Fibroblast of skin of abdomen (primary cell): ENCODE data around the gene BTBD16.

Experiments
- DNase-seq: peaks from one replicate; pipeline ENCODE4 v3.0.0-alpha.2; 2013

BTBD16 gene

DNA sequence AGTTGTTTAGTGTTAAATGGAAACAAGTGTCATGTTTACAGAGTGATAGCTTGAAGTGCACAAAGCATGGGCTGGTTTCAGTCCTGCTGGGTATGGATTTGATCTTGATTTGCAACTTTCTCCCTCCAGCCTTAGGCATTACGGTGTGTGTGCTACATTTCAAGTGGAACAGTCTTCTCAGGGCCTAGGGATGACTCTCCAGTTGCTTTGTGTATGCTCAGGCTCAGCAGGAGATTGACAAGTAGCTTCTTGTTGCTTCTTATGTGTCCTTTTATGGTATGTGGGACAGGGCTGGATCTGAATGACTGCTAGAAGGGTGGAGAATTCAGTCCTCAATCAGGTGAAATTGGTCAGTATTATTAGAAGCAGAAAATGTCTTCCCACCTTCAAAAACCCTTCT, 52.1 kb downstream of the BTBD16 start:
- no peak for DNase-seq

DNA sequence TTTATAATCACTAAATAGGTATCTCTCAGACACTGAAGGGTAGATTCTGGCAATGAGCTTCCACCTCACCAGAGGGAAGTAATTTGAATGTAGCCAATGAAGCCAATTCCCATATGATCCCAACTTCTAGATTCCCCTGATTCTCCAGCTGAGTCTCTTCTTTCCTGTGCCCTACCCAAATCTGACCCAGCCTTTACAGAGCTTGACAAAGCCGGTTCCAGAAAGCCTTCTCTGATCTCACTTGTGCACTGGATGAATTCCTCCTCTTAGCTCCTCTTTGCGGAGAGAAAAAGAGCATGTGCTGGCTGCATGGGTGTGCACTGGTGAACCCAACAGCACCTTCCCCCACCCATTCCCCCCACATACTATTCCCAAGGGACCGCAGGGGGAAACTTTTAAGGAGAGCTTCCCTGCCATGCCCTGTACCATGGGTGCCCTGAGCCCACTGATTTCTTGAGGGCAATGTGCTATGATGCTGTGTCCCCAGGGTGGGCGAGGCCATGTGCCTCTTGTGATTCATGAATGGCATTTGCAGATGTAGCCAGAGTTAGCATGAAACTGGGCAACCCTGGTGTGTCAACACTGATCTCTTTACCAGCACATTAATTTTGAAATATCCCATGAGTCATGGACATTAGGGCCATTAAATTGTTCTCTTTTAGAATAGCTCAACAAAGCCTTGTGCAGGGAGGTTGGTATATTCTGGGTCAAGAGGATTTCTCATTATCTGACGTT, 53.0 kb downstream of the BTBD16 start:
- DNase-seq = no peak

DNA sequence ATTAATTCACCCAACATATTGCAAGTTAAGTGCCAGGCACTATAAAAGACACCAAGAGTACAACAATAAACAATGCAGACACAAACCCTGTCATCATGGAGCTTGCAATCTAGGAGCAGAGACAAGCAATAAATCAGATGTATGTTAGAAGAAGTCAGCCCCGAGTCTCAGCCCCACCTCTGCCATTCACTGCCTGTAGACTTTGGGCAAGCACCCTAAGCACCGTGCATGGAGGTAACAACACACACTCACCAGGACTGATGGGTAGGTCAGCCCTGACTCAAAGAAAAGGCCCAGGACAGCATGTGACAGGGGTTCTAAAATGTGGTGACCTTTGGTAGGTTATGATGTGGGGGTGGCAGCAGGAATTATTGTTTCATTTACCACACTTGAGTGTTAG, 54.1 kb downstream of the BTBD16 start:
- no peak for DNase-seq

DNA sequence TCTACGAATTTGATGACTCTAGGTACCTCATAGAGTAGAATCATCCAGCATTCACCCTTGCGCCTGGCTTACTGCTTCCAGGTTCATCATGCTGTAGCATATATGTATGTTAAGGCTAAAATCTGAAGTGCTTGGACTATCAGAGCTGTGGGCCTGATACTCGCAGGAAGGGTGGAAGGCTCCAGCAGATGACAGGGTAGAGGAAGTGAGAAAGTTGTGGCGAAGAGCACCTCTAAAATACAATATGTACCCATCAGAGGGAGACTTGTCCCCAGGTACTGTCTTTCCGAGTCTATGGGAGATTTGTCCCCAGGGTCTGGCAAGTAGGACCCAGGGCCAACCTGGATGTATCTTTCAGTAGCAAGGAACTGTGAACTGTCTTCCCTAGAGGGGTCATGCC, 55.3 kb downstream of the BTBD16 start:
- no peak for DNase-seq

DNA sequence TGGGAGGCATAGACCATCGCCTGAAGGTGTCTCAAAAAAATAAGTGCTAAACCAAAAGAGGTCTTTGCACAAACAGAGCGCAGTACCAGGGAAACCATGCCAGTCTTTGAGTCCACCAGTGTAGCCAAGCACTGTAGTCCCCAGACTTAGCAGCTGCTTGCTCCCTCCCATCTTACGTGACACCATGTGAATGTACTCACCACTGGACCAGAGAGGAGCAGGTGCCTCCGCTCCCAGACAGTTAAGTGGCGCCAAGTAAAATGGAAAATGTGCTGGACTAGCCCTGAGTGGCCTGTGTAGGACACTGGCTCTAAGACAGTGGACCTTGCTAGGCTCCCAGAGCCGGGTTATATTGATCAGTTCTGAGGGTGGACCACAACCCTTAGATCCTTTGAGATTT, 55.7 kb downstream of the BTBD16 start:
- DNase-seq = no peak

DNA sequence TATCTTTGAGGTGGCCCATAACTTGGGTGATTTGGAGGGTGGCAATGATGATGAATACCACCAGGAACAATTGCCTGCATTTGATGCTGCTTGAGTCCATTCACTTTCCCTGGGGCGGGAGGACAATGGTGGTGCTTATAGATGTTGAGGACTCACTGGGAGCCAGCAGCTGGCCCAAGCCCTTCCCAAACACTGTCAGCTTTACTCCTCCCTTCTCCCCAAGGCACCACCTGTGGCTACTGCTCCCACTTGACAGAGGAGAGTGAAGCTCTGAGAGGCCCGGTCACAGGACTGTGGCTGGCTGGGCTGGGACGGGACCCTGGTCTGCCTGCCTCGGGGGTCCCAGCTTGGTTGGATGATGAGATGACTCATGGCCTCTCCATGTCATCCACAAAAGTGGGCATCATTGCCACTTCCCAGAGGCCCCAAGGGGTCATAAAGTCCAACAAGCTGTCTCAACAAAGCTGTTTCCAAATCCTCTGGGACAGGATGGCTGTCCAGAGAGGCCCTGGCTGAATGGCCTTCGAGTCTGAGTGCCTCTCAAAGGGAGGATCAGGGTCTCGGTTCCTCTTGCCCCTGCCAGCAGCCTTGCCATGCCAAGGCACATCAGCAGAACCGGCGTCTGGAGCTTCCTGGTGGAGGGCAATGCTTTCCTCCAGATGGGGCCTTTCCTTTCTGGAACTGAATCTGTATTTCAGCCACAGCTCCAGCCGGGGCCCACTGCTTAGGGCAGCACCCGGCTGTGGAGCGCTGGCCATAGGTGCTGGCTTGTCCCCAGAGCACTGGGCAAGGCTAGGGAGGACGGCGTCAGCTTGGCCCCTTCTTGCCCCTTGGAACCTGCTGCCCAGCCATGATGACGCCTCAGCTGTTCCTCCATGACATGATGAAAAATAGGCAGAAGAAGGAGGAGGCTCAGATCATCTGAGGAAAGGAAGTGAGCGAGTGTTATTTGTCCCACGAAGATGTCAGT, 56.4 kb downstream of the BTBD16 start:
- no peak for DNase-seq

DNA sequence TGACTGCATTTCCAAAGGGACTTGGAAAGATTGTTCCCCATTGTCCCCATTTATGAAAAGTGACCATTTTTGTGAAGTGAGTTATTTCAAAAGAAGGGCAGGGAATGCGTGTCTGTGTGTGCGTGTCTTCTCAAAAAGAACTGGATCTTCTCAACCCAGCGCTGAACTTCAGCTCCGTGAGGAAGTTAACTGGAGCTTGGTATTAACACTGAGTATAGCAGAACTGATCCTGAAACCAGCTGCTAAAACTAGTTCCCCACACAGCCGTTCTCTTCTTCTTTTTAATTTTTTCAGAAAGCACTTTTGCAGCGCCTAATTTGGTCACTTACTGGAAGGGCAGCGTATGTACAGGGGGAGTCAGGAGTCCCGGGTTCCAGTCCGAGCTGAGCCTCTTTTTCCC, 57.6 kb downstream of the BTBD16 start:
- DNase-seq = no peak

DNA sequence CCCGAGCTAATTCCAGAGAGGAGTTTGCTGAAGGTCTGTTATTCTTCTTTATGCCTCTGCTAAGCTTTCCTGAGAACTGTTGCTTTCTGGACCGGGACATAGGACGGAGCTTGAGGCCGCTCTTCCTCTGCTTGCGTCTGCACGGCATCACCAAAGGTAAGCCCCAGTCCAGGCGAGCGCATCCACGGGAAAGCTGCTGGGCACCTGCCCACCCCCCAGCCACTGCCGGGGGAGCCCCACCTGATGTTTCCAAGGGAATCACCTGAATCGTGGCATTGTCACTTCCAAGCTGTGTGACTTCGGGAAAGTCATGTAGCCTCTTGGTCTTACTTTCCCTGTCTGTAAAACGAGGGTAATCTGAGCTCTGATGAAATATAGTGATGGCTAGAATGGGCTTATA, 58.3 kb downstream of the BTBD16 start:
- DNase-seq = no peak

DNA sequence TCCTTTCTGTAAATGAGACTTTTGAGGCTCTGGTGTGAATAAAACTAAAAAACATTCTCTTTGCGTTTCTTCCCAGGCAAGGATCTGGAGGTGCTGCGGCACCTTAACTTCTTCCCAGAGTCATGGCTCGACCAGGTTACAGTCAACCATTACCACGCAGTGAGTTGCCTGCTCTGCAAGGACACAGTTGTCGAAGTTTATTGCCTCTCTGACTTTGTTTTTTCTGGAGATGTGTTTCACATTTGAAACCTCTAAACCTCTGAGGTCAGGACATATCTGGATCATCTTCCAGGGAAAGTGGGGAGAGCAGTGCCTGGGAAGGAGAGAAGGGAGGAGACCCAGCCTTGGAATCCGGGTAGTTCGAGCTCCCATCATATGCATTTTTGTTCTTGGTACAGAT, 60.0 kb downstream of the BTBD16 start:
- DNase-seq = no peak

DNA sequence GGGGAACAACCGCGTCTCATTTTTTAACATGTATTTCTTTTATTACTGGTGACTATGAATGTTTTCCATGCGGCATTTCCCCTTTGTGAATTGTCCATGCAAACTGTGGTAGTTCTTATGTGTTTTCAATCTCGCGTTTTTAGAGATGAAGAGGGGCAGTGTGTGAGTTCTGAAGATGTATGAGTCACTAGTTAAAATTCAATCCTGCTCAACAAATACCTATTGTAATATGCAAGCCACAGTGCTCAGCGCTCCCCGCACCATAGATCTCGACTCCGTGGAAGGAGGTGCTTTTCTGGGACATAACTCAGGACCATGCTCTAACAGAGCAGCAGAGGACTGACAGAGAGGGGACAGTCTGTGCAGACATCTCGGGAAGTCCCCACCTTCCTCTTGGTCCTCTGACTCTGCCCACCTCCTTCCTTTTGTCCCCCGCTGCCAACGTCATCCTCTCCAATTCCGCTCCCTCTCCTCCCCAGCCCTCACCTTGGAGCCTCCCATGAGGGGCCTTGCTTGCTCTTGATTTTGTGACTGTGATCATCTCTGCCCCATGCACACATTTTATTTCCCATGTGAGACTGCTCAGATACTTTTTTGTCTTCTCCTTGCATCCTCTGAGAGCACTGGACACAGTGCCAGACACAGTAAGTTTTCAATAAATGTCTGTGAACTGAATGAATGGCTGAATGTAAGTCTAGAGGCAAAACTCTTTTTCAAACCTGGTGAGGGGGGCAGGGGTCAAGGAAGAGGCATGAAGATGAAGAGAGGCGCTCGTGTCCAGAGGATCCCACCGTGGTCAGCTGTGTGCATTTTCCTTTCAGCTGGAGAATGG, 60.7 kb downstream of the BTBD16 start:
- DNase-seq = no peak

DNA sequence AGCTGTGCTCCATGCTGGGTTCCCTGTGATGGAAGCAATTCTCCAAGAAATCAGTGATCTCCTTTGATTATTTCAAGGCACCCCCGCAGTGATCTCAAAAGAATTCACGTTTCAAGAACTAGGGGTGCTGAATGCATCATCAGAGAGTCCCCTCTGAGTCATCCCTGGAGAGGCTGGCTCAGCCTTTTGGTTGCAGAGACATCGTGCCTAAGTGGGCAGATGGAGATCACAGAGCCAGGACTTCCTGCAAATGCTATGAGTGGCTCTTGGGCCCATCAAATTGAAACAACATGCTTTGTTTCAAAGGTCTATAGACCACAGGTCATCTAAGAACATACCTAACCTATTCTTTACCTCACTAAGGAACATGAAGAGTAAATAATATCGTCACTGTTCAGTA, 61.9 kb downstream of the BTBD16 start:
- DNase-seq = no peak

DNA sequence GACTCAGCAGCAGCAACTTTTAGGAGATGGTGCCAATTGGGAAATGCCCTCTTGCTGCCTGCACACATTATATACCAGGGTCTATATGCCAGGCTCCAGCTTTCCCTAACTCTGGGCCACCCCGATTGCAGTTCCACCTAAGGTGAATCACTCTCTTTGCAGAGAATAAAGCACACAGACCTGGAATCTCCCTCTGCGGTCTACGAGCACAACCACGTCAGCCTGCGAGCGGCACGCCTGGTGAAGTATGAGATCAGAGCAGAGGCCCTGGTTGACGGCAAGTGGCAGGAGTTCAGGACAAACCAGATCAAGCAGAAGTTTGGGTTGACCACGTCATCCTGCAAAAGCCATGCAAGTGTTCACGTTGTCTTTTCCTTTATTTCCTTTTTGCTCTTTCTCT, 65.2 kb downstream of the BTBD16 start:
- DNase-seq = no peak

DNA sequence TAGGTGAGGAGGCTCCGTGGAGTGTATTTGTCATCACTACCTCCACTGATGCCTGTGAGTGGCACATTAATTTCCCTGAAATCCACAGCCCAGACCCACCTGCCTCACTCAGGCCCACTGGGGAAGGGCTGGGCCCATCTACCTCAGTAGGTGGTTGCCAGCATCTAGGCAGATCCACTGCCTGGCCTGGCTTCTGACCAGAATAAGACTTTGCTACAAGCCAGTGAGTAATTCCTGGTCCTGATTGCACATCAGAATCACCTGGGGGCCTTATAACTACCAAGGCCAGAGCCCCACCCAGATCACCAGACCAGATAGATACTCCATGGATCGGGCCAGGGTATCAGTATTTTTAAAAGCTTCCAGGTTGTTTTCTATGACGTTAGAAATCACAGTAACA, 65.9 kb downstream of the BTBD16 start:
- DNase-seq = no peak

DNA sequence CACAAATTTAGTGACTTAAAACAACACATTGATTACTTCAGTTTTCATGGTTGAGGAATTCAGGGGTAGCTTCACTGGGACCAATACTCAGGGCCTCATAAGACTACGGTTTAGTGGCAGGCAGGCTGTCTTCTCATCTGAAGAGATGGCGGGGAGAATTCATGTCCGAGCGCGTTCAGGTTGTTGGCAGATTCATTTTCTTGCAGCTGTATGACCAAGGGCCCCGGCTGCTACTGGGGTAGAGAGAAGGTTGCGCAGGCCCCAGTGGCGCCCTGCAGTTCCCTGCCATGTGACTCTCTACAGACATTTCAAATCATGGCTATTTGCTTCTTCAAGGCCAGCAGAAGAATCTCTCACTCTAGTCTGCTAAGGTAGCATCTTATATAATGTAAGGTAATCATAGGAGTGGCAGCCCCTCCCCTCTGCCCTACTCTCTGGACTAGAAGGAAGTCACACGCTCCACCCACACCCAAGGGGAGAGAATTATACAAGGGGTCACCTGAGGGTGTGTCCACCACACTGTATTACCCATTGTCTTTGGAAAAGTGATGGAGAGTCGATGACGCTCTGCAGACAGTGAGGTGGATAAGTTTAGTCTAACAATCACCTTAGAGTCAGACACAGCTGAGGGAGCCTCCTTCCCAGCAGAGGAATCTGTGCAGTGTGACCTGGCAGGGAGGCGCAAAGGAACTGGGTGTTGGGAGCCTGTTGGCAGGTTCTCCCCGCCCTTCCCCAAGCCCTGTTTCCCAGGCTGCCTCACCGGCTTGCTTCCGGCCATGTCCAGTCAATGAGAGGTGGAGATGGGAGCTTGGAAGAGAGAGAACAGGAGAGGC, 67.7 kb downstream of the BTBD16 start:
- no peak for DNase-seq

DNA sequence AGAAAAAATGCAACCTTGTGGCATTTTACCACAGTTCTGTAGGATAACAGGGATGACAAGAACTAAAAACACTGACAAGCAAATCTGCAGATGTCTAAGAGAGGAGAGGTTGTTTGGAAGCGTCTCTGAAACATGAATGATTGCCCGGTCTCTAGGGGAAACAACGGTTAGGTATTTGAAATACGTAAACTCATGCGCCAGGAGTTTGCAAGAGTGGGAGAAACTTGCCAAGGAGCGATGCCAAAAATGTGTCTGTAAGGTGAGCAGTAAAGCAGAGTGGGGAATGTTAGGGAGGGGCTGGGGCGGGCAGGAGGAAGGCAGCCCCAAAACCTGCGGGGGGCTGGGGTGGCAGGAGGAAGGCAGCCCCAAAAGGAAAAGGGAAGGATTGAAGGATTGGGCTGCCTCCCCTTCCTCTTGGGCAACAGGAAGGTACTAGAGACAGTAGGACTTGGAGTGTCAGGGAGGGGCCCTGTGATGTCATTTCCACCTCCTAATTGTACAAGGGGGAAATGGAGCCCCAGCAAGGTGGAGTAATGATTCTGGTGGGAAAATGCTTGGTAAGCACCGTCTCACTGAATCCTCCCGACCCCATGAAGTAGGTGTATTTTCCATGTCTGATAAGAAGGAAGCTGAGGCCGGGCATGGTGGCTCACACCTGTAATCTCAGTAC, 70.2 kb downstream of the BTBD16 start:
- DNase-seq = peak; percentile 66

DNA sequence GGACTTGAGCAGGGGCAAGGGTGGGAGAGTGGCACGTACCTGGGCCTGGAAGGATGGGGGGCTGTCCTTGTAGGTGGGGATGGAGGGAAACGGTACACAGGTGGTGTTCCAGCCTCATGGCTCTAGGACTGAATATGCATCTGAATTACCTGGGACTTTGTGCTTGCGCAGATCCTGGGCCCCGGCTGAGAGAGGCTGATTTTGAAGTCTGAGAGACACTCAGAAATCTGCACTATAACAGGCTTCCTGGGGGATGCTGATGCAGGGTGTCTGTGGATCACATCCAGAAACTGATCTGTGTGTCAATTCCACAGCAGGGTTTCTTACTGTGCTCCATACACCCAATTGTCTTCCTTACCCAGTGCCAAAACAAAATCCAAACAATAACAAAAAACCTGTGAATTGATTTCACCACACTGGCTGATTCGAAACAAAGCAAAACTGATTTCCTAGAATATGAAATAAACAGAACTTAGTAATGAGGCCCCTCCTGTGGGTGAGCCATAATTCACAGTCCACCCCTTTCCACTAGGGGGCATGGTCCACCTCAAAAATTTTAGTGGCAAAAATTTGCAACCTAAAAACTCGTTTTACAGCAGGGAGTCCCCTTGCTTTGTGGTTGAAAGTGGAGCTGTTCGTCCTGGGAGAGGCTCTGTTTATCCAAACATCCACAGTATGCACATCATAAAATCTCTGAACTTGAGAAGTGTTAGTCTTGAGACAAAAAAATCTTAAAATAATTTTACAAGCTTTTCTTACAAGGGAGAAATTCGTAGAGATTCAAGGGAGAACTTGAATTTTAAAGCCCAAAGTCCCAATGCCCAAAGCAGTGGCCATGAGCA, 71.4 kb downstream of the BTBD16 start:
- DNase-seq = peak; percentile 54

DNA sequence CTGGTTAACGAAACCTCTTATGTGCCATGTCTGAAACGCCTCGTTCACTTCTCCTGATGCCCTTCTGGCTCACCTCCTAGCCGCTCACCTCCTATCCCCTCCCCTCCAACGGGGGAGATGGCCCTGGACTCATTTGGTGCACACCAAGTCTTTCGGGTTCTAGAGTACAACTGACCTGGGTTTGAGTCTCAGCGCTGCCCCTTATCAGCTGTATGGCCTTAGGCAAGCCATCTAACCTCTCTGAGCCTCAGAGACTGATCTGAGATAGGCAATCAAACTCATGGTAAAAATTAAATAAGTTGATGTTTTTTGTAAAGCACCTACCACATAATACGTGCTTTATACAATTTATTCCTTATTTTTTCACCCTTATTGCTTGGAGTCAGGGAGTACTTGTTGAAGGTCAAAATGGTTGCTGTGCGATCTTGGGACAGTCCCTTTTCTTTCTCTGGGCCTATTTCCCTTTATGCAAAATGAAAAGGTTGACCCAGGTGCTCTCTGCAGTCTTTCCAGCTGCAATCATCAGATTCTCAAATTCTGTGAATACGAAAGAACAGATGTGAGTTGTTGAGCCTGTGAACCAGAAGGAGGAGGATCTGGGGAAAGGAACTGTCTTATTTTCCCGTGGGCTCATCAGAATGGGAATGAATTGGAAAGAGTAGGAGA, 72.2 kb downstream of the BTBD16 start:
- no peak for DNase-seq

DNA sequence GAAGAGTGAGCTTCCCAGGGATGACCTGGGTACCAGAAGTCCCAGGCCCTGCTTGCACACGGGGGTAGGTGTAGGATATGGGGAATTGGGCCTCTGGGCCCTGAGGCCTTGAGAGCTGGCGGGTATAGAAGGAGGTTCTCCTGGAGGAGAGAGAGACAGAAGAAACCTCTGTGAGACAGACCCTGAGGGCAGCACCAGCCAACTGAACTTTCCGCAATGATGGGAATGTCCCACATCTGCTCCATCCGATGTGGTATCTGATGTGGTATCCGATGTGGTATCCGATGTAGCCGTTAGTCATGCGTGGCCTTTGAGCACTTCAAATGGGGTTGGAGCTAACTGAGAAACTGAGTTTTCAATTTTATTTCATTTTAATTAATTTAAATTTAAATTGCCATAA, 72.8 kb downstream of the BTBD16 start:
- DNase-seq = no peak

DNA sequence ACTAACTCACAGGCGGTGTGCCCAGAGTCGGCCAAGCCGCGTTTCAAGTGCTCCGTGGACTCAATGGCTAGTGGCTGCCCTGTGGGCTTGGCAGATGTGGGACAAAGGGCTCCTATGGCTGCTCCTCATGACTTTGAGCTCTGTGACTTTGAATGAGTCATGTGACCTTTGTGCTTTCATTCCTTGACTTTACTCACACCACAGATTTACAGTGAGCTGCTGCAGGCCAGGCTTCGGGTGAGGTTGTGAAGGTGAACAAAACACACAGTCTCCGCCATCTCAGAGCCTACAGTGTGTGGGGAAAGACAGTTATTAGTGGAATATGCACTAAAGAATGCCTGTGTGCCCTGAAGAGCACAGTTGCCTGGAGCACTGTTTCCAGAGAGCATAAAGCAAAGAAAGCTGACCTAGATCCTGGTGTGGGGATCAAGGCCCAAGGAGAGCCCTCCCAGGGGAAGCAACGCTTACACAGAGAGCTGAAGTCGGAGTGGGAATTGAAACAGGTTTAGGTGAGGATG, 73.7 kb downstream of the BTBD16 start:
- DNase-seq = no peak
